PFSK-1 (cell line): ENCODE results near the gene MORN1.

Source experiments
- FOXP2 ChIP-seq: optimal IDR thresholded peaks from 2 replicates; pipeline ENCODE3; 2011; ENCODE audit warnings: borderline replicate concordance, control low read depth, inconsistent platforms; ENCODE audit not compliant: insufficient read depth; ENCODE audit errors: extremely low read length, extremely low read depth
- POLR2AphosphoS5 ChIP-seq: IDR thresholded peaks from 2 replicates; pipeline ENCODE4 v1.6.1; 2012; ENCODE audit warnings: low read depth, mild to moderate bottlenecking, control low read depth, low read length, moderate library complexity
- SIN3A ChIP-seq: IDR thresholded peaks from 2 replicates; pipeline ENCODE4 v1.6.1; 2012; ENCODE audit warnings: mild to moderate bottlenecking, low read length, moderate library complexity, borderline replicate concordance; ENCODE audit not compliant: insufficient read depth
- TAF1 ChIP-seq: IDR thresholded peaks from 2 replicates; pipeline ENCODE4 v1.6.1; 2012; ENCODE audit warnings: low read length, control low read depth, borderline replicate concordance; ENCODE audit not compliant: insufficient read depth
- TF ChIP-seq, protein P1 (sequence below), 2 experiments: IDR thresholded peaks; 2 replicates each; pipeline versions ENCODE4 v1.6.1 to v1.8.0; 2011 to 2012; ENCODE audit warnings: low read depth in 2 of 2, low read length in 2 of 2, control low read depth in 1 of 2, inconsistent platforms in 1 of 2, mild to moderate bottlenecking in 1 of 2, moderate library complexity in 1 of 2; ENCODE audit not compliant: insufficient read depth in 1 of 2

Gene MORN1

DNA sequence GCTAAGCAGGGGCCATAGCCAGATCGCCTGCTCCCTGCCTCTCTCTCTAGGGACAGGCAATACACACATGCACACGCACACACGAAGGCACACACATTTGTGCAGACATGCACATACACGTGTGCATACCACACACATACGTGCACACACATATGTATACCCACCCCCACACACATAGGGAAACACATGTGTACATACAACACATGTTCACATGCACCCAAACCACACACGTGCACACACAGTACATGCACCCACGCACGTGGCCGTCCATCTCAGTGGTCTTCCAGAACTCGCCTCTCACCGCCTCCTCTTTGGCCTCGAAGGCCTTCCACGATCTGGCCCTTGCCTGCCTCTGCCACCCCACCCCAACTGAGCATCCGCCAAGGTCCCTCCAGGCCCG is 46.3 kb upstream of the MORN1 start:
- TF ChIP-seq SIN3A (no peak), POLR2AphosphoS5 (no peak), TAF1 (no peak), FOXP2 (no peak)
- TF ChIP-seq, protein P1, sequence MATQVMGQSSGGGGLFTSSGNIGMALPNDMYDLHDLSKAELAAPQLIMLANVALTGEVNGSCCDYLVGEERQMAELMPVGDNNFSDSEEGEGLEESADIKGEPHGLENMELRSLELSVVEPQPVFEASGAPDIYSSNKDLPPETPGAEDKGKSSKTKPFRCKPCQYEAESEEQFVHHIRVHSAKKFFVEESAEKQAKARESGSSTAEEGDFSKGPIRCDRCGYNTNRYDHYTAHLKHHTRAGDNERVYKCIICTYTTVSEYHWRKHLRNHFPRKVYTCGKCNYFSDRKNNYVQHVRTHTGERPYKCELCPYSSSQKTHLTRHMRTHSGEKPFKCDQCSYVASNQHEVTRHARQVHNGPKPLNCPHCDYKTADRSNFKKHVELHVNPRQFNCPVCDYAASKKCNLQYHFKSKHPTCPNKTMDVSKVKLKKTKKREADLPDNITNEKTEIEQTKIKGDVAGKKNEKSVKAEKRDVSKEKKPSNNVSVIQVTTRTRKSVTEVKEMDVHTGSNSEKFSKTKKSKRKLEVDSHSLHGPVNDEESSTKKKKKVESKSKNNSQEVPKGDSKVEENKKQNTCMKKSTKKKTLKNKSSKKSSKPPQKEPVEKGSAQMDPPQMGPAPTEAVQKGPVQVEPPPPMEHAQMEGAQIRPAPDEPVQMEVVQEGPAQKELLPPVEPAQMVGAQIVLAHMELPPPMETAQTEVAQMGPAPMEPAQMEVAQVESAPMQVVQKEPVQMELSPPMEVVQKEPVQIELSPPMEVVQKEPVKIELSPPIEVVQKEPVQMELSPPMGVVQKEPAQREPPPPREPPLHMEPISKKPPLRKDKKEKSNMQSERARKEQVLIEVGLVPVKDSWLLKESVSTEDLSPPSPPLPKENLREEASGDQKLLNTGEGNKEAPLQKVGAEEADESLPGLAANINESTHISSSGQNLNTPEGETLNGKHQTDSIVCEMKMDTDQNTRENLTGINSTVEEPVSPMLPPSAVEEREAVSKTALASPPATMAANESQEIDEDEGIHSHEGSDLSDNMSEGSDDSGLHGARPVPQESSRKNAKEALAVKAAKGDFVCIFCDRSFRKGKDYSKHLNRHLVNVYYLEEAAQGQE (IDR thresholded peaks at IDR 0.05; ENCODE audit: insufficient read depth in 1 of 2, low read depth in 2 of 2, low read length in 2 of 2) = no peak

DNA sequence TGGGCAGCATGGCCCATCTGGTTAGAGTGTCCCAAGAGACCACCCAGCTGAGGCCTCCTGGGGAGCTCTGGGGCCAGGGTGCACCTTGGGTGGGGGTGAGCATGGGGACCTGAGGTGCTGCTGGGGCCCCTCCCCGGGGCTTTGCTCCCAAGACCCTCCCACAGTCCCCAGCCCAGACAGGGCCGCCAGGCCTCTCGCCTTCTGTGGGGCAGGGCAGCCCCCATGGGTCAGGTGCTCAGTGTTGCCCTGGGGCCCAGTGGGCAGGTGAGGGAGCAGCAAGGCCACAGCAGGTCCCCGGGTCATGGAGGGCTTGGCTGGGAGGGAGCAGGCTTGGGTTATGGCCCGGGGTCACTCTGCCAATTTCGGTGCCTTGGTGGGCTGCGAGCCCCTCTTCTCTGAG is 45.5 kb upstream of the MORN1 start:
- TF ChIP-seq SIN3A = no peak
- TF ChIP-seq, protein P1 (IDR thresholded peaks at IDR 0.05; ENCODE audit: insufficient read depth in 1 of 2, low read depth in 2 of 2, low read length in 2 of 2) = no peak
- no peak for TF ChIP-seq TAF1
- TF ChIP-seq POLR2AphosphoS5 = no peak

DNA sequence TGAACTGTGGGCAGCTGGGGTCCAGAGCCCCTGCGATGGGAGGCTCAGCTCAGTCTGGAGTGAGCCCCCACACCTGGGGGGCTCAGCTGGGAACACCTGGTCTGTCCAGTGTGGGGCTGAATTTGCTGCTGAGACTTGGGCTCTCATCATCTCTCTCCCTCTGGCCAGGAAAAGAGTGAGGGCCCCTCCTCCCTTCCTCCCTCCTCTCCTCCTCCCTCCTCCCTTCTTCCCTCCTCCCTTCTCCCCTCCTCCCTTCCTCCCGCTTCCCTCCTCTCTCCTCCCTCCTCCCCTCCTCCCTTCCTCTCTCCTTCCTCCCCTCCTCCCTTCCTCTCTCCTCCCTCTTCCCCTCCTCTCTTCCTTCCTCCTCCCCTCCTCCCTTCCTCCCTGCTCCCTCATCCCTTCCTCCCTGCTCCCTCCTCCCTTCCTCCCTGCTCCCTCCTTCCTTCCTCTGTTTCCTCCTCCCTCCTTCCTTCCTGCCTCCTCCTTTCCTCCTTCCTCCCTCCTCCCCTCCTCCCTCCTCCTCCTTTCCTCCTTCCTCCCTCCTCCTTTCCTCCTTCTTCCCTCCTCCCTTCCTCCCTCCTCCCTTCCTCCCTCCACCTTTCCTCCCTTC is 44.5 kb upstream of the MORN1 start:
- TF ChIP-seq FOXP2 = no peak
- no peak for TF ChIP-seq TAF1
- TF ChIP-seq POLR2AphosphoS5 = no peak
- TF ChIP-seq, protein P1 (IDR thresholded peaks at IDR 0.05; ENCODE audit: insufficient read depth in 1 of 2, low read depth in 2 of 2, low read length in 2 of 2) = no peak
- no peak for TF ChIP-seq SIN3A

DNA sequence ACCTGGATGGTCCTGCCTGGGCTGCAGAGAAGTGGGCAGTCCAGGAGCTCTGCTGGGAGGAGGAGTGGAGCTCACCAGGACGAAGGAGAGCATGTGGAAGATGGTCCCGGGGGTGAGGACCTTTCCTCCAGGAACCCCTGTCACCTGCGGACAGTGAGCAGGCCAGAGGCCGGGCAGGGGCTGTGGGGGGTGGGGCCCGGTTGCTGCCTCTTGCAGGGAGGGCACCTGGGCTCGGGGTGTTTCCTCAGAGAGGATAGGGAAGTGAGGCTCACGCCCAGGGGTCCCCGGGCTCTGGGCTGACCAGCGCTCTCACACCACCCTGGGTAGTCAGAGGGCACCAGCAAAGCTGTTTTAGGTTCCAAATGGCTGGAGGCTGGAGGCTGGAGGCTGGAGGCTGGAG is 43.7 kb upstream of the MORN1 start:
- TF ChIP-seq TAF1 (no peak), SIN3A (no peak), FOXP2 (no peak), POLR2AphosphoS5 (no peak)
- TF ChIP-seq, protein P1 (IDR thresholded peaks at IDR 0.05; ENCODE audit: insufficient read depth in 1 of 2, low read depth in 2 of 2, low read length in 2 of 2) = no peak
